DND-41 (cell line): ENCODE measurements around the gene BCAN.

ENCODE experiments used
- CTCF ChIP-seq: IDR thresholded peaks from 2 replicates; pipeline ENCODE4 v1.5.1; 2012; ENCODE audit warnings: borderline replicate concordance, low read length, moderate library complexity, mild to moderate bottlenecking; ENCODE audit not compliant: poor library complexity, severe bottlenecking; ENCODE audit errors: extremely low read depth
- EZH2 ChIP-seq: IDR thresholded peaks from 3 replicates; pipeline ENCODE4 v1.6.1; 2012; ENCODE audit warnings: borderline replicate concordance, low read depth, mild to moderate bottlenecking, moderate library complexity, low read length, inconsistent platforms; ENCODE audit not compliant: severe bottlenecking

- no peak for TF ChIP-seq CTCF
- no peak for TF ChIP-seq EZH2
Measured at GRCh38 chr1:156707417-156708217, 65.7 kb downstream of the BCAN start.
